Glutamatergic neuron (in vitro differentiated cells): Measurements from ENCODE around the gene HTRA3. TPM values are rescaled to one million over a fixed set of nuclear protein-coding genes. Genes with fewer than 3 reads are reported as not detected.

Experiments used
- DNase-seq: peaks from one replicate; pipeline ENCODE4 v3.0.0; 2022
- H3K27ac Mint-ChIP-seq: one replicate; pipeline ENCODE4 v1.8.0; 2020; ENCODE audit warnings: mild to moderate bottlenecking, mixed read lengths, inconsistent platforms; ENCODE audit not compliant: unreplicated experiment
- H3K27me3 Mint-ChIP-seq: one replicate; pipeline ENCODE4 v1.8.0; 2020; ENCODE audit warnings: mild to moderate bottlenecking, moderate library complexity, mixed read lengths, inconsistent platforms; ENCODE audit not compliant: unreplicated experiment
- H3K36me3 Mint-ChIP-seq: one replicate; pipeline ENCODE4 v1.8.0; 2020; ENCODE audit warnings: mild to moderate bottlenecking, mixed read lengths, inconsistent platforms; ENCODE audit not compliant: unreplicated experiment
- H3K4me1 Mint-ChIP-seq: one replicate; pipeline ENCODE4 v1.8.0; 2020; ENCODE audit warnings: mild to moderate bottlenecking, low read depth, mixed read lengths, inconsistent platforms; ENCODE audit not compliant: unreplicated experiment
- H3K4me3 Mint-ChIP-seq: one replicate; pipeline ENCODE4 v1.8.0; 2020; ENCODE audit warnings: mild to moderate bottlenecking, mixed read lengths, inconsistent platforms; ENCODE audit not compliant: unreplicated experiment
- H3K9me3 Mint-ChIP-seq: one replicate; pipeline ENCODE4 v1.8.0; 2020; ENCODE audit warnings: mild to moderate bottlenecking, moderate library complexity, mixed read lengths, inconsistent platforms; ENCODE audit not compliant: unreplicated experiment
- total RNA-seq: library from RNA; stranded (reverse); fragmentation: NEBNext Ultra II Directional; extraction: Animal tissue kit (Norgen Biotek cat#: 25700); gene quantifications from one replicate; pipeline ENCODE4 v1.2.1, GENCODE V29; 2021; ENCODE audit not compliant: unreplicated experiment
- TF ChIP-seq, protein P1 (sequence below): fragments of 200-600 bp; sonication (generic); IDR thresholded peaks from one replicate; pipeline ENCODE4 v1.5.0; 2021; ENCODE audit not compliant: partially characterized antibody, unreplicated experiment

HTRA3 gene
- total RNA-seq, 1 donor from 2014 or later: 0.64 TPM

DNA sequence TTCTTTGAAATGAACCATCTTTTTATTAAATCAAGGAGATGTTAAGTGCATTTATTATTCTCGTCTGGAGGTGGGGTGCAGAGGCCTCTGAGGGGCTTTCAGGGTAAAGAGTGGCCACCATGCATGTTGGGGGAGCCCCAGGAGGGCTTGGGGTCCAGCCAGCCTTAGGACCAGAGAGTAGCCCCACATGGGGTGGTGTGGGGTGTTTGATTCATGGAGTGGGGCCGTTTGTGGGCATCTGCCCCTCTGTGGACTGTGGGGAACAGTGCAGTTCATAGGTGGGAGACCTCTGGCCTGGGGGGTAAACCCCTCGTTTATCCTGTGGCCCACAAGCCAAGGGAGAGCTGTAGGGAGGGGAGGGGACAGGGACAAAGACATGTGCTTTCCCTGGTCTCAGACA lies 26.9 kb downstream of the HTRA3 start:
- no peaks in the 10 kb centered on the region for H3K4me1 Mint-ChIP-seq
- H3K27ac Mint-ChIP-seq: no peak overlapping the region
- peaks cover 5% of the 10 kb centered on the region for H3K27me3 Mint-ChIP-seq
- H3K4me3 Mint-ChIP-seq: no peak overlapping the region
- H3K36me3 Mint-ChIP-seq: peaks cover 13% of the 10 kb centered on the region
- peak; percentile 6 for DNase-seq
- TF ChIP-seq, protein P1, sequence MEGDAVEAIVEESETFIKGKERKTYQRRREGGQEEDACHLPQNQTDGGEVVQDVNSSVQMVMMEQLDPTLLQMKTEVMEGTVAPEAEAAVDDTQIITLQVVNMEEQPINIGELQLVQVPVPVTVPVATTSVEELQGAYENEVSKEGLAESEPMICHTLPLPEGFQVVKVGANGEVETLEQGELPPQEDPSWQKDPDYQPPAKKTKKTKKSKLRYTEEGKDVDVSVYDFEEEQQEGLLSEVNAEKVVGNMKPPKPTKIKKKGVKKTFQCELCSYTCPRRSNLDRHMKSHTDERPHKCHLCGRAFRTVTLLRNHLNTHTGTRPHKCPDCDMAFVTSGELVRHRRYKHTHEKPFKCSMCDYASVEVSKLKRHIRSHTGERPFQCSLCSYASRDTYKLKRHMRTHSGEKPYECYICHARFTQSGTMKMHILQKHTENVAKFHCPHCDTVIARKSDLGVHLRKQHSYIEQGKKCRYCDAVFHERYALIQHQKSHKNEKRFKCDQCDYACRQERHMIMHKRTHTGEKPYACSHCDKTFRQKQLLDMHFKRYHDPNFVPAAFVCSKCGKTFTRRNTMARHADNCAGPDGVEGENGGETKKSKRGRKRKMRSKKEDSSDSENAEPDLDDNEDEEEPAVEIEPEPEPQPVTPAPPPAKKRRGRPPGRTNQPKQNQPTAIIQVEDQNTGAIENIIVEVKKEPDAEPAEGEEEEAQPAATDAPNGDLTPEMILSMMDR: no peak
- peaks cover 9% of the 10 kb centered on the region for H3K9me3 Mint-ChIP-seq

DNA sequence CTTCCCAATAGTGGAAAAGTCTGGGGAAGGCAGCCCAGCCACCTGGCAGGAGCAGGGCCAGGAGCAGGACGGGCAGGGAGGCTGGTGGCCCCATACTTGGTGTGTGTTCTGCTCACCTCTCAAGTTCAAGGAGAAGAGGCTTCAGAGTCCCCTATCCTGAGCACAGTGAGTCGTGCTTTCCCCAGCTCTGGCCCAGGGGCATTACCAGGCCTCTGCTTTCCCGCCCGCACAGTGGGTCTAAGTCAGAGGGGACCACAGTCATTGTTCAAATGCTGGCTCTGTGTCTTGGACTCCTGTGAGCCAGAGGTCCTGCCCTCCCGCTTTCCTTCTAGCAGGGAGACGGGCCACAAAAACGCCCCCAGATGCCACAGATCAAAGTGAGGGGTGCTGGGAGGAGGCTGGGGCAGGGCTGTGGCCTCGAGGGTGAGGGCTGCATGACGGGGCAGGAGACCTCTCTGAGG lies 27.6 kb downstream of the HTRA3 start:
- peak; percentile 5 for DNase-seq
- peaks cover 9% of the 10 kb centered on the region for H3K9me3 Mint-ChIP-seq
- H3K4me1 Mint-ChIP-seq: no peaks in the 10 kb centered on the region
- H3K27me3 Mint-ChIP-seq: peaks cover 3% of the 10 kb centered on the region
- H3K27ac Mint-ChIP-seq: no peak overlapping the region
- H3K4me3 Mint-ChIP-seq: no peak overlapping the region
- H3K36me3 Mint-ChIP-seq: peaks cover 13% of the 10 kb centered on the region
- TF ChIP-seq, protein P1: no peak

DNA sequence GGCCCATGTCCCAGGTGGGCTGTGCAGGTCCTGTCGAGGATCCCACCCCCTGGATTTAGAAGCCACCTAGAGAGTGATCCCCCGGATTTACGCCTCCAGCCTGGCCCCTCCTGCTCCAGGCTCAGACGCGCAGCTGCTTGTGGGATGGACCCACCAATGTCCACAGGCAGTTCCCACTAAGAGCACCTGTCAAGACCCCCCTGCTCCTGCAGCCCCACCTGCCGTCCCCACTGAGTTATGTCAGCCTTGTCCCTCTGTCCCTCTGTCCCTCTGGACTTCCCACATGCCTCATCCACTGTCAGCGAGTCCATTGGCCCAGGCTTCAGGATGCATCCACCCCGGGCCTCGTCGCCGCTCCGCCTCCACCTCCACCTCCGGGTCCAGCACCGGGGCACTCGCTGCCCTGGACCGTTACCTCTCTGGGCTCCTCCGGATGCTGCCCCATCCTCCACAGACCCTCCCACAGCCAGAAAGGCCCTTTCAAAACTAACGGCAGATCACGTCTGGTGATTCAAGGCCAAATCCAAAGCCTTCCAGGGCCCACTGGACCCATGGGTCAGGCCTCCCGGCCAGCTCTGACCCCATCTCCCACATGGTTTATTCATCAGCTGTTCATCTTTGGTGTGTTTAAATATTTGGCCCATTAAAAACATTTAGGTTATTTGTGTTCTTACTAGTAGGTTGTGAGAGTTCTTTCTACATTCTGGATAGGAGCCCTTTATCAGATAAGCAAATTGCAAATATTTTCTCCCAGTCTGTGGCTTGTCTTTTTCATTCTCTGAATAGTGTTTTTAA lies 28.3 kb downstream of the HTRA3 start:
- peaks cover 7% of the 10 kb centered on the region for H3K9me3 Mint-ChIP-seq
- H3K4me1 Mint-ChIP-seq: no peaks in the 10 kb centered on the region
- peaks cover 3% of the 10 kb centered on the region for H3K27me3 Mint-ChIP-seq
- H3K4me3 Mint-ChIP-seq: no peak overlapping the region
- peak; percentile 10 for DNase-seq
- H3K36me3 Mint-ChIP-seq: peaks cover 13% of the 10 kb centered on the region
- H3K27ac Mint-ChIP-seq: no peak overlapping the region
- TF ChIP-seq, protein P1: no peak

DNA sequence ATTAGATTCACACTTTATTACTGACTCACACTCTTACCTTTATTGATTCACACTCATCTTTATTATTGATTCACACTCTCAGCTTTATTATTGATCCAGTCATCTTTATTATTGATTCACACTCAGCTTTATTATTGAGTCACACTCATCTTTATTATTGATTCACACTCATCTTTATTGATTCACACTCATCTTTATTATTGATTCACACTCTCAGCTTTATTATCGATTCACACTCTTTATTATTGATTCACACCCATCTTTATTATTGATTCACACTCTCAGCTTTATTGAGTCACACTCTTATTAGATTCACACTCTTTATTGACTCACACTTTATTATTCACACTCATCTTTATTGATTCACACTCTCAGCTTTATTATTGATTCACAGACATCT lies 31.3 kb downstream of the HTRA3 start:
- Mint-ChIP-seq H3K4me3 (no peak overlapping the region), H3K27ac (no peak overlapping the region), H3K4me1 (peaks cover 2% of the 10 kb centered on the region), H3K36me3 (peaks cover 18% of the 10 kb centered on the region), H3K9me3 (peaks cover 8% of the 10 kb centered on the region), H3K27me3 (peaks cover 11% of the 10 kb centered on the region)
- DNase-seq: no peak
- TF ChIP-seq, protein P1: no peak
